ENCODE results near the gene CDKN1C. TPM values are rescaled to one million over a fixed set of nuclear protein-coding genes. Genes with fewer than 3 reads are reported as not detected.

The CDKN1C gene
- total RNA-seq, 4 donors from 2014 or later: 153 to 349 (median 186) TPM

- Histone ChIP-seq H3K27me3 (peaks cover 0 to 68% (median 17%) of the 10 kb centered on the region in 4 donors), H3K27ac (replicated peaks in 1 of 4) (no peak overlapping the region), H3K4me3 (no peak overlapping the region), H3K4me1 (peaks cover 25 to 36% (median 33%) of the 10 kb centered on the region in 4 donors), H3K36me3 (no peaks in the 10 kb centered on the region), H3K9me3 (no peaks in the 10 kb centered on the region)
- TF ChIP-seq POLR2A (IDR thresholded peaks at IDR 0.05; ENCODE audit: low read depth) (no peak), POLR2AphosphoS5 (IDR thresholded peaks at IDR 0.05) (no peak), EP300 (IDR thresholded peaks at IDR 0.05) (no peak)
- TF ChIP-seq, protein P1, sequence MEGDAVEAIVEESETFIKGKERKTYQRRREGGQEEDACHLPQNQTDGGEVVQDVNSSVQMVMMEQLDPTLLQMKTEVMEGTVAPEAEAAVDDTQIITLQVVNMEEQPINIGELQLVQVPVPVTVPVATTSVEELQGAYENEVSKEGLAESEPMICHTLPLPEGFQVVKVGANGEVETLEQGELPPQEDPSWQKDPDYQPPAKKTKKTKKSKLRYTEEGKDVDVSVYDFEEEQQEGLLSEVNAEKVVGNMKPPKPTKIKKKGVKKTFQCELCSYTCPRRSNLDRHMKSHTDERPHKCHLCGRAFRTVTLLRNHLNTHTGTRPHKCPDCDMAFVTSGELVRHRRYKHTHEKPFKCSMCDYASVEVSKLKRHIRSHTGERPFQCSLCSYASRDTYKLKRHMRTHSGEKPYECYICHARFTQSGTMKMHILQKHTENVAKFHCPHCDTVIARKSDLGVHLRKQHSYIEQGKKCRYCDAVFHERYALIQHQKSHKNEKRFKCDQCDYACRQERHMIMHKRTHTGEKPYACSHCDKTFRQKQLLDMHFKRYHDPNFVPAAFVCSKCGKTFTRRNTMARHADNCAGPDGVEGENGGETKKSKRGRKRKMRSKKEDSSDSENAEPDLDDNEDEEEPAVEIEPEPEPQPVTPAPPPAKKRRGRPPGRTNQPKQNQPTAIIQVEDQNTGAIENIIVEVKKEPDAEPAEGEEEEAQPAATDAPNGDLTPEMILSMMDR (IDR thresholded peaks at IDR 0.05): no peak
- DNase-seq (ENCODE audit: extremely low spot score): no peak
- 97% methylated on average over 6 of the region's 11 CpGs for WGBS
- intact Hi-C loops (cut with DNase I): no loop called here
Observed at GRCh38 chr11:2926611-2927051, 41.1 kb upstream of the CDKN1C start.

- DNase-seq (ENCODE audit: extremely low spot score): no peak
- WGBS: 93% methylated on average over 22 of the region's 30 CpGs
- H3K4me1 ChIP-seq: peaks cover 19 to 27% (median 25%) of the 10 kb centered on the region in 4 donors
- H3K27ac ChIP-seq (replicated peaks in 1 of 4): no peak overlapping the region
- H3K36me3 ChIP-seq: no peaks in the 10 kb centered on the region
- H3K4me3 ChIP-seq: no peak overlapping the region
- intact Hi-C loops (cut with DNase I): no loop called here
- TF ChIP-seq POLR2A (IDR thresholded peaks at IDR 0.05; ENCODE audit: low read depth): no peak
- no peak for TF ChIP-seq EP300 (IDR thresholded peaks at IDR 0.05)
- TF ChIP-seq, protein P1 (IDR thresholded peaks at IDR 0.05): no peak
- no peak for TF ChIP-seq POLR2AphosphoS5 (IDR thresholded peaks at IDR 0.05)
- H3K27me3 ChIP-seq: peaks cover 0 to 57% (median 14%) of the 10 kb centered on the region in 4 donors
- no peaks in the 10 kb centered on the region for H3K9me3 ChIP-seq
Observed at GRCh38 chr11:2924821-2925675, 39.5 kb upstream of the CDKN1C start.

GRCh38 chr11:2924381-2924780 lies 38.8 kb upstream of the CDKN1C start:
- H3K27ac ChIP-seq (replicated peaks in 1 of 4): no peak overlapping the region
- TF ChIP-seq EP300 (IDR thresholded peaks at IDR 0.05) (no peak), POLR2A (IDR thresholded peaks at IDR 0.05; ENCODE audit: low read depth) (no peak), POLR2AphosphoS5 (IDR thresholded peaks at IDR 0.05) (no peak)
- TF ChIP-seq, protein P1 (IDR thresholded peaks at IDR 0.05): no peak

GRCh38 chr11:2923446-2924375 lies 38.1 kb upstream of the CDKN1C start:
- Histone ChIP-seq H3K27ac (replicated peaks in 1 of 4) (no peak overlapping the region), H3K36me3 (no peaks in the 10 kb centered on the region), H3K9me3 (no peaks in the 10 kb centered on the region), H3K4me1 (peaks cover 7 to 14% (median 12%) of the 10 kb centered on the region in 4 donors), H3K27me3 (peaks cover 0 to 43% (median 7%) of the 10 kb centered on the region in 4 donors), H3K4me3 (no peak overlapping the region)
- no peak for DNase-seq (ENCODE audit: extremely low spot score)
- 92% methylated on average over 13 of the region's 22 CpGs for WGBS
- TF ChIP-seq POLR2A (IDR thresholded peaks at IDR 0.05; ENCODE audit: low read depth): no peak
- intact Hi-C loops (cut with DNase I): no loop called here

More at GRCh38 chr11:2924381-2924780, 38.8 kb upstream of the CDKN1C start:
- WGBS: 100% methylated on average over 4 of the region's 10 CpGs
- no peak overlapping the region for H3K4me3 ChIP-seq
- no peaks in the 10 kb centered on the region for H3K36me3 ChIP-seq
- intact Hi-C loops (cut with DNase I): no loop called here
- no peak for DNase-seq (ENCODE audit: extremely low spot score)
- H3K4me1 ChIP-seq: peaks cover 12 to 21% (median 18%) of the 10 kb centered on the region in 4 donors
- H3K27me3 ChIP-seq: peaks cover 0 to 50% (median 11%) of the 10 kb centered on the region in 4 donors
- no peaks in the 10 kb centered on the region for H3K9me3 ChIP-seq
